HepG2 (cell line): ENCODE results near the gene MEA1. TPM values are rescaled to one million over a fixed set of nuclear protein-coding genes. Genes with fewer than 3 reads are reported as not detected.
A peak's percentile ranks its signal among the peaks of the same experiment; 100 is the strongest.

ENCODE experiments used
- CHCHD3 ChIP-seq: sonication (generic); formaldehyde crosslinking; IDR thresholded peaks from 2 replicates; pipeline ENCODE4 v1.8.0; 2022; ENCODE audit warnings: mild to moderate bottlenecking, missing genetic modification reagents, moderate library complexity
- ETV6 ChIP-seq: sonication (generic); formaldehyde crosslinking; conservative IDR thresholded peaks from 2 replicates; pipeline ENCODE4 v1.4.0; 2020; ENCODE audit warnings: missing genetic modification reagents
- EZH2 ChIP-seq: conservative IDR thresholded peaks from 2 replicates; pipeline ENCODE4 v1.6.1; 2012; ENCODE audit warnings: mild to moderate bottlenecking, low read depth, low read length, moderate library complexity
- GATA4 ChIP-seq: sonication (generic); IDR thresholded peaks from 2 replicates; pipeline ENCODE4 v1.6.1; 2016; ENCODE audit warnings: antibody characterized with exemption, low read depth, borderline replicate concordance
- IRF2 ChIP-seq: IDR thresholded peaks from 2 replicates; pipeline ENCODE4 v1.6.1; 2018; ENCODE audit warnings: missing genetic modification reagents, missing compliant biosample characterization
- KDM4B ChIP-seq: sonication (generic); formaldehyde crosslinking; IDR thresholded peaks from 2 replicates; pipeline ENCODE4 v1.4.0; 2020; ENCODE audit warnings: missing genetic modification reagents
- MTA1 ChIP-seq: sonication (generic); formaldehyde crosslinking; IDR thresholded peaks from 2 replicates; pipeline ENCODE4 v1.4.0; 2020; ENCODE audit warnings: missing genetic modification reagents, mild to moderate bottlenecking, borderline replicate concordance
- SETDB1 ChIP-seq: sonication (generic); formaldehyde crosslinking; IDR thresholded peaks from 2 replicates; pipeline ENCODE4 v1.5.1; 2020; ENCODE audit warnings: missing genetic modification reagents, mild to moderate bottlenecking, borderline replicate concordance
- U2AF1 ChIP-seq: fragments of 200-400 bp; formaldehyde crosslinking; optimal IDR thresholded peaks from 2 replicates; pipeline ENCODE3; 2017; ENCODE audit warnings: mild to moderate bottlenecking, low read depth, low read length
- ZNF234 ChIP-seq: sonication (generic); formaldehyde crosslinking; conservative IDR thresholded peaks from 2 replicates; pipeline ENCODE4 v1.5.1; 2020; ENCODE audit warnings: mild to moderate bottlenecking, missing genetic modification reagents
- ZNF30 ChIP-seq: sonication (generic); formaldehyde crosslinking; IDR thresholded peaks from 2 replicates; pipeline ENCODE4 v1.5.0; 2020; ENCODE audit warnings: mild to moderate bottlenecking, missing genetic modification reagents
- ZNF781 ChIP-seq: sonication (generic); formaldehyde crosslinking; IDR thresholded peaks from 2 replicates; pipeline ENCODE4 v1.5.1; 2020; ENCODE audit warnings: borderline replicate concordance, mild to moderate bottlenecking, missing genetic modification reagents; ENCODE audit errors: not compliant biosample characterization
- ZNF883 ChIP-seq: sonication (generic); formaldehyde crosslinking; IDR thresholded peaks from 2 replicates; pipeline ENCODE4 v1.5.1; 2020; ENCODE audit warnings: mild to moderate bottlenecking, missing genetic modification reagents; ENCODE audit errors: not compliant biosample characterization
- polyA plus RNA-seq, 8 experiments: library from polyadenylated mRNA; depleted of rRNA in 3 of 8; stranded (reverse) in 7 of 8; unstranded in 1 of 8; fragments of >200 nt; fragmentation: Illumina TruSeq in 4 of 8; extraction: Trizol in 4 of 8; gene quantifications; 2 replicates each; pipeline versions ENCODE4 v1.2.1 to v1.2.3, GENCODE V29; 2011 to 2016; ENCODE audit warnings: low read depth in 4 of 8, missing spikeins in 1 of 8, mixed read lengths in 1 of 8; ENCODE audit not compliant: insufficient read depth in 1 of 8
- total RNA-seq, 5 experiments: library from RNA; depleted of rRNA; stranded (reverse); fragments of >200 nt; fragmentation: Illumina TruSeq; extraction: Trizol; gene quantifications; 2 replicates each; pipeline ENCODE4 v1.2.3, GENCODE V29; 2016; ENCODE audit warnings: low read depth in 1 of 5
- TF ChIP-seq, protein P1 (sequence below): sonication (generic); formaldehyde crosslinking; IDR thresholded peaks from 2 replicates; pipeline ENCODE4 v1.5.1; 2020; ENCODE audit warnings: mild to moderate bottlenecking, missing genetic modification reagents, moderate library complexity
- TF ChIP-seq, protein P2 (sequence below): sonication (generic); formaldehyde crosslinking; IDR thresholded peaks from 2 replicates; pipeline ENCODE4 v1.4.0; 2020; ENCODE audit warnings: mild to moderate bottlenecking, missing genetic modification reagents

Gene MEA1
- total and polyA plus RNA-seq, 2 of the 13 experiments (the other 11 are each of a cell fraction or from before 2014, with no cell fraction given) = 75.6 to 86.2 TPM

DNA sequence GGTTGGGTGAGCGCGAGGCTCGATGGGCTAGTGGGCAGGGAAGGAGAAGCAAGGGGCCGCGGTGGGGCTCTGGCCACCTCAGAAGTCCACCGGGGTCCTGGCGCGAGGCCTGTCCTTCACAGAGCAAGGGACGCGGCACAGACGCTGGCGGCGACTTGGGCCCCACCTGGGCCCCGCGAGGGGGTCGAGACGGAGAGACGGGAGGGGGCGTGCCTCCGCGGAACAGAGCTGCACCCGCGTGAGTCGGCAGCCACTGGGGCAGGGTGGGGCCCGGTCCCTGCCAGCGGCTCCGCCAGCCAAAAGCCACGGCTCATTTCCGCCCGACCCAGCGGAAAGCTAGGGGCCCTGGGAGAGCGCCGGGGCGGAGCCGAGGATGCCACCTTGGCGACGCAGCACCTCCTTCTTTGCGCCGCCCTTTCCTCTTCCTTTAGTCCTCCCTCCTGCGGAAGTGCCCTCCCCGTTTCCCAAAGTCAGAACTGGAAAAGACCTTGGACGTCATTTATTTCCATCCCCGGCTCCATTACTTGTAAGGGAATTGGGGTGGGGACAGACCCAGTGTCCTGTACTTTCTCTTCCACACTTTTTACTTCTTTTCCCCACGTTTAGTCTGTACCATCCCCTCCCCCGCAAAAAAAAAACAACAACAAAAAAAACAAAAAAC lies 39.9 kb upstream of the MEA1 start, which contains the start of gene CUL7 (continued):
- TF ChIP-seq KDM4B (CRISPR knock-in tag) = peak; percentile 87; the same call in 1 of the 2 replicates
- TF ChIP-seq SETDB1 = no peak
- peak; percentile 62 for TF ChIP-seq U2AF1
- TF ChIP-seq, protein P1, sequence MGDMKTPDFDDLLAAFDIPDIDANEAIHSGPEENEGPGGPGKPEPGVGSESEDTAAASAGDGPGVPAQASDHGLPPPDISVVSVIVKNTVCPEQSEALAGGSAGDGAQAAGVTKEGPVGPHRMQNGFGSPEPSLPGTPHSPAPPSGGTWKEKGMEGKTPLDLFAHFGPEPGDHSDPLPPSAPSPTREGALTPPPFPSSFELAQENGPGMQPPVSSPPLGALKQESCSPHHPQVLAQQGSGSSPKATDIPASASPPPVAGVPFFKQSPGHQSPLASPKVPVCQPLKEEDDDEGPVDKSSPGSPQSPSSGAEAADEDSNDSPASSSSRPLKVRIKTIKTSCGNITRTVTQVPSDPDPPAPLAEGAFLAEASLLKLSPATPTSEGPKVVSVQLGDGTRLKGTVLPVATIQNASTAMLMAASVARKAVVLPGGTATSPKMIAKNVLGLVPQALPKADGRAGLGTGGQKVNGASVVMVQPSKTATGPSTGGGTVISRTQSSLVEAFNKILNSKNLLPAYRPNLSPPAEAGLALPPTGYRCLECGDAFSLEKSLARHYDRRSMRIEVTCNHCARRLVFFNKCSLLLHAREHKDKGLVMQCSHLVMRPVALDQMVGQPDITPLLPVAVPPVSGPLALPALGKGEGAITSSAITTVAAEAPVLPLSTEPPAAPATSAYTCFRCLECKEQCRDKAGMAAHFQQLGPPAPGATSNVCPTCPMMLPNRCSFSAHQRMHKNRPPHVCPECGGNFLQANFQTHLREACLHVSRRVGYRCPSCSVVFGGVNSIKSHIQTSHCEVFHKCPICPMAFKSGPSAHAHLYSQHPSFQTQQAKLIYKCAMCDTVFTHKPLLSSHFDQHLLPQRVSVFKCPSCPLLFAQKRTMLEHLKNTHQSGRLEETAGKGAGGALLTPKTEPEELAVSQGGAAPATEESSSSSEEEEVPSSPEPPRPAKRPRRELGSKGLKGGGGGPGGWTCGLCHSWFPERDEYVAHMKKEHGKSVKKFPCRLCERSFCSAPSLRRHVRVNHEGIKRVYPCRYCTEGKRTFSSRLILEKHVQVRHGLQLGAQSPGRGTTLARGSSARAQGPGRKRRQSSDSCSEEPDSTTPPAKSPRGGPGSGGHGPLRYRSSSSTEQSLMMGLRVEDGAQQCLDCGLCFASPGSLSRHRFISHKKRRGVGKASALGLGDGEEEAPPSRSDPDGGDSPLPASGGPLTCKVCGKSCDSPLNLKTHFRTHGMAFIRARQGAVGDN (CRISPR knock-in tag) = peak; percentile 94
- peak; percentile 96 for TF ChIP-seq IRF2 (CRISPR knock-in tag)
- peak; percentile 76 for TF ChIP-seq ZNF883
- TF ChIP-seq GATA4 = peak; percentile 84
- TF ChIP-seq ZNF234 = peak; percentile 93; the same call in 1 of the 2 replicates
- TF ChIP-seq ETV6 = peak; percentile 100
- peak; percentile 87 for TF ChIP-seq MTA1
- TF ChIP-seq ZNF781 (CRISPR knock-in tag) = peak; percentile 82
- TF ChIP-seq, protein P2, sequence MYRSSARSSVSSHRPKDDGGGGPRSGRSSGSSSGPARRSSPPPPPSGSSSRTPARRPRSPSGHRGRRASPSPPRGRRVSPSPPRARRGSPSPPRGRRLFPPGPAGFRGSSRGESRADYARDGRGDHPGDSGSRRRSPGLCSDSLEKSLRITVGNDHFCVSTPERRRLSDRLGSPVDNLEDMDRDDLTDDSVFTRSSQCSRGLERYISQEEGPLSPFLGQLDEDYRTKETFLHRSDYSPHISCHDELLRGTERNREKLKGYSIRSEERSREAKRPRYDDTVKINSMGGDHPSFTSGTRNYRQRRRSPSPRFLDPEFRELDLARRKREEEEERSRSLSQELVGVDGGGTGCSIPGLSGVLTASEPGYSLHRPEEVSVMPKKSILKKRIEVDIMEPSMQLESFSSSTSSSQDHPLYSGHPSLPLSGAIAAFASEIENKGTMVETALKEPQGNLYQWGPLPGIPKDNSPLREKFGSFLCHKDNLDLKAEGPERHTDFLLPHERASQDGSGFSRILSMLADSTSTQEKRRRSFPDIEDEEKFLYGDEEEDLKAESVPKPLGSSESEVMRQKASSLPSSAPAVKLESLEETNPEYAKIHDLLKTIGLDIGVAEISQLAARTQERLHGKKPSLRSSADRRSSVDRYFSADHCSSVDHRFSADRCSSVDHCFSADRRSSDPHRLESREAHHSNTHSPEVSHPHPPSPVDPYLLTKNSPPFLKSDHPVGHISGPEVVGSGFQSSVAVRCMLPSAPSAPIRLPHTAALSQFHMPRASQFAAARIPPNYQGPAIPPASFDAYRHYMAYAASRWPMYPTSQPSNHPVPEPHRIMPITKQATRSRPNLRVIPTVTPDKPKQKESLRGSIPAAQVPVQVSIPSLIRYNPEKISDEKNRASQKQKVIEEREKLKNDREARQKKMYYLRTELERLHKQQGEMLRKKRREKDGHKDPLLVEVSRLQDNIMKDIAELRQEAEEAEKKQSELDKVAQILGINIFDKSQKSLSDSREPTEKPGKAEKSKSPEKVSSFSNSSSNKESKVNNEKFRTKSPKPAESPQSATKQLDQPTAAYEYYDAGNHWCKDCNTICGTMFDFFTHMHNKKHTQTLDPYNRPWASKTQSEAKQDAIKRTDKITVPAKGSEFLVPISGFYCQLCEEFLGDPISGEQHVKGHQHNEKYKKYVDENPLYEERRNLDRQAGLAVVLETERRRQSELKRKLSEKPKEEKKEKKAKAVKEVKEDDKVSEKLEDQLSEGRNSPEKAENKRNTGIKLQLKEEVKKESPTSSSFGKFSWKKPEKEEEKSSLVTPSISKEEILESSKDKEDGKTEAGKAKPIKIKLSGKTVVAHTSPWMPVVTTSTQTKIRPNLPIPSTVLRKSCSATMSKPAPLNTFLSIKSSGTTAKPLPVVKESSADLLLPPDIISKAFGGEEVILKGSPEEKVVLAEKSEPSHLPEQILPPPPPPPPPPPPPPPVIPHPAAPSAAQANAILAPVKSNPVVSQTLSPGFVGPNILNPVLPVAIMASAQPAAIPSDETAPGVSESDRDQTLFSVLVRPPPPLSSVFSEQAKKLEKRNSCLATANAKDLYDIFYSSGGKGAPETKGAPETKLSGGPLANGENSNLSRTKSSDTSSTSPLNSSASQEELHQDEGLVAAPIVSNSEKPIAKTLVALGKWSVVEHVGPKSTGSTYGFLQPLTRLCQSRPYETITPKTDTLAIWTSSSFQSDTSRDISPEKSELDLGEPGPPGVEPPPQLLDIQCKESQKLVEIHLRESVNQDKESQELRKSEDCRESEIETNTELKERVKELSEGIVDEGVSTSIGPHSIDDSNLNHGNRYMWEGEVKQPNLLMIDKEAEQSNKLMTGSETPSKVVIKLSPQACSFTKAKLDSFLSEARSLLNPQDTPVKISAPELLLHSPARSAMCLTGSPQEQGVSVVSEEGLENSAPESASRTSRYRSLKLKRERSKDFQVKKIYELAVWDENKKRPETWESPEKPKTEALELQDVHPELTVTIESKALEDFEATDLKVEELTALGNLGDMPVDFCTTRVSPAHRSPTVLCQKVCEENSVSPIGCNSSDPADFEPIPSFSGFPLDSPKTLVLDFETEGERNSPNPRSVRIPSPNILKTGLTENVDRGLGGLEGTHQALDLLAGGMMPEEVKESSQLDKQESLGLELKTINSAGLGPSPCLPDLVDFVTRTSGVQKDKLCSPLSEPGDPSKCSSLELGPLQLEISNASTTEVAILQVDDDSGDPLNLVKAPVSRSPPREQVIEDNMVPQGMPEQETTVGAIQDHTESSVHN = peak; percentile 66; the same call in 1 of the 2 replicates
- peak; percentile 61 for TF ChIP-seq CHCHD3 (CRISPR knock-in tag)
- no peak for TF ChIP-seq ZNF30
- no peak for TF ChIP-seq EZH2
